ENCODE measurements around the gene TPRX2. TPM values are rescaled to one million over a fixed set of nuclear protein-coding genes. Genes with fewer than 3 reads are reported as not detected.

TPRX2 gene
- total and polyA plus RNA-seq, 2 of the 8 experiments (the other 6 are each of a cell fraction or from before 2014, with no cell fraction given) = not detected

DNA sequence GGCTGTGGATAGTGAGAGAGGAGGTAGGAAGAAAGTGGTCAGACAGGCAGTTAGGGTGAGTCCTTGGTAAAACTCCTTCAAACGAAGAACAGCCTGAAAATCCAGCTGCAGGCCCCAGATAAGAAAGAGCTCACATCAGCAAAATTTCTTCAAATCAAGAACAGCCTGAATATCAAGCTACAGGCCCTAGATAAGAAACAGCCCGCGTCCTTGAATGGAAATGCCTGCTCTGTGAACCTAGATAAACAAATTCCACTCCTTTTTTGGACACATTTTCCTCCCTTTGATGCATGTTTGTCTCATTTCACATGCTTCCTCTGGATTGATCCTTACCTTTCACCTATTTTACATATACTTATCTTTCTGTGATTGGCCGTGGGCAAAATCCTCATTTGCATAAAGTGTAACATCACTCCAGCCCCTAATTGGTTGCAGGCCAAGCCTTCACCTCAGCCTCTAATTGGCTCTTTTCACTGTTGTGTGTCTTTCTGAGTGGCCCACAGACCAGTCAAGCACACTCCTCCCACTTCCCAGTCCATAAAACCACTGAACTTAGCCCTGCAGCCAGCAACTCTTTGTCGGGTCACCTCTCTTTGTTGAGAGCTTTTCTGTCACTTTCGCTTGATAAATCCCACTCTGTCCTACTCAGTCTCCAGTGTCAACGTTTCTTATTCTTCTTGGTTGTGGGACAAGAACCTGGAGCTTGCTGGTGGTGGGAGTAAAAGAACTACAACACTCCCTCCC lies 33.1 kb downstream of the TPRX2 start (continued):
- no peak for TF ChIP-seq CHD7 (IDR thresholded peaks at IDR 0.05; ENCODE audit: insufficient replicate concordance, low read length)
- TF ChIP-seq CHD1 (IDR thresholded peaks at IDR 0.05; ENCODE audit: low read depth, low read length) = no peak
- TF ChIP-seq EP300 (IDR thresholded peaks at IDR 0.05; ENCODE audit: borderline replicate concordance in 1 of 2, low read depth in 2 of 2, low read length in 2 of 2) = no peak
- no peak for TF ChIP-seq EZH2 (IDR thresholded peaks at IDR 0.05; ENCODE audit: low read depth, low read length, severe bottlenecking)
- no peak for TF ChIP-seq CBX8 (IDR thresholded peaks at IDR 0.05; ENCODE audit: borderline replicate concordance, low read depth, low read length)
- TF ChIP-seq YY1 (IDR thresholded peaks at IDR 0.05; ENCODE audit: low read depth, low read length) = no peak
- no peak for TF ChIP-seq SIRT6 (IDR thresholded peaks at IDR 0.05; ENCODE audit: low read length)
- TF ChIP-seq CHD2 (IDR thresholded peaks at IDR 0.05; ENCODE audit: low read length) = peak; percentile 84

All from H1 (cell line).